Cardiac septum (tissue), 1 donor: Measurements from ENCODE around the gene PLEKHG4. TPM values are rescaled to one million over a fixed set of nuclear protein-coding genes. Genes with fewer than 3 reads are reported as not detected.

ENCODE experiments used
- DNase-seq: peaks from one replicate; pipeline ENCODE4 v3.0.0-alpha.2; 2020; ENCODE audit warnings: low spot score
- intact Hi-C: fragments of 100-400 bp; cut with DNase I; formaldehyde crosslinking; loops from one replicate; pipeline ENCODE4 v1.14.0; 2022
- long read RNA-seq: library from polyadenylated mRNA; unstranded; transcript quantifications from one replicate; pipeline ENCODE4 v2.0.0, GENCODE V29; 2021
- total RNA-seq: library from RNA; stranded (reverse); fragmentation: NEBNext Ultra II Directional; extraction: Animal tissue kit (Norgen Biotek cat#: 25700); gene quantifications from one replicate; pipeline ENCODE4 v1.2.1, GENCODE V29; 2021
- donor health status: DM: no; HTN: no; CAD: no.

Gene PLEKHG4
- total RNA-seq, result 0.70 TPM
- long read RNA-seq, partial matches to known transcripts, result 1 of 1 reads
- long read RNA-seq, other reads (novel, unspliced or antisense), result 0 of 1 reads

GRCh38 chr16:67279296-67280089 is at the start of gene PLEKHG4:
Gene PLEKHG4 (plus strand): TSS chr16:67279532. CDS start chr16:67280045, 513 bp downstream.
- DNase-seq, result peak; percentile 90
- intact Hi-C loops, result no loop called here

GRCh38 chr16:67229906-67230808 is 49.2 kb upstream of the PLEKHG4 start:
- intact Hi-C loops, result no loop called here
- DNase-seq, result no peak

GRCh38 chr16:67230809-67231660 is 48.3 kb upstream of the PLEKHG4 start:
- intact Hi-C loops, result no loop called here
- DNase-seq, result no peak

GRCh38 chr16:67233596-67233995 is 45.7 kb upstream of the PLEKHG4 start:
- intact Hi-C loops, result no loop called here
- DNase-seq, result no peak

GRCh38 chr16:67234180-67234597 is 45.1 kb upstream of the PLEKHG4 start:
- intact Hi-C loops, result no loop called here
- no peak for DNase-seq

GRCh38 chr16:67235816-67236562 is 43.3 kb upstream of the PLEKHG4 start:
- intact Hi-C loops, result no loop called here

GRCh38 chr16:67236563-67237395 is 42.6 kb upstream of the PLEKHG4 start:
- DNase-seq, result no peak
- intact Hi-C loops, result no loop called here

More at GRCh38 chr16:67235816-67236562, 43.3 kb upstream of the PLEKHG4 start:
- DNase-seq, result no peak

- DNase-seq, result no peak
- intact Hi-C loops, result no loop called here
Observed at GRCh38 chr16:67237396-67238277, 41.7 kb upstream of the PLEKHG4 start.

- no peak for DNase-seq
- intact Hi-C loops, result no loop called here
Observed at GRCh38 chr16:67238278-67238575, 41.1 kb upstream of the PLEKHG4 start.

GRCh38 chr16:67238806-67239470 is 40.4 kb upstream of the PLEKHG4 start:
- intact Hi-C loops, result no loop called here
- no peak for DNase-seq

- DNase-seq, result no peak
- intact Hi-C loops, result no loop called here
Observed at GRCh38 chr16:67240506-67240905, 38.8 kb upstream of the PLEKHG4 start.

GRCh38 chr16:67241008-67241900 is 38.1 kb upstream of the PLEKHG4 start:
- intact Hi-C loops, result no loop called here
- peak; percentile 84 for DNase-seq

GRCh38 chr16:67242138-67242730 is 37.1 kb upstream of the PLEKHG4 start:
- intact Hi-C loops, result no loop called here
- no peak for DNase-seq

GRCh38 chr16:67243481-67243880 is 35.9 kb upstream of the PLEKHG4 start:
- DNase-seq, result no peak
- intact Hi-C loops, result no loop called here
